Neural cell (in vitro differentiated cells): ENCODE measurements around the gene PBX1. TPM values are rescaled to one million over a fixed set of nuclear protein-coding genes. Genes with fewer than 3 reads are reported as not detected.

ENCODE experiments used
- H2AFZ ChIP-seq: fragments of 200-600, 300-800 bp; sonication (generic), shearing (Covaris generic); 2 replicates; pipeline ENCODE4 v1.6.0; 2014; ENCODE audit warnings: low read depth, mild to moderate bottlenecking, antibody characterized with exemption, low read length, moderate library complexity
- H3F3A ChIP-seq: fragments of 200-600 bp; shearing (Covaris generic); 2 replicates; pipeline ENCODE4 v1.6.1; 2016; ENCODE audit warnings: mild to moderate bottlenecking, moderate library complexity, mixed read lengths, antibody characterized with exemption, low read length; ENCODE audit not compliant: insufficient read depth, poor library complexity, severe bottlenecking
- H3K27ac ChIP-seq: fragments of 200-600, 300-800 bp; sonication (generic), shearing (Covaris generic); 2 replicates; pipeline ENCODE4 v1.5.1; 2014; ENCODE audit warnings: mild to moderate bottlenecking, low read length, moderate library complexity
- H3K27me3 ChIP-seq: fragments of 300-800, 200-600 bp; sonication (generic), shearing (Covaris generic); 2 replicates; pipeline ENCODE4 v1.6.0; 2014; ENCODE audit warnings: mild to moderate bottlenecking, low read depth, low read length, moderate library complexity; ENCODE audit not compliant: insufficient read depth
- H3K36me3 ChIP-seq: fragments of 300-800, 200-600 bp; sonication (generic), shearing (Covaris generic); 2 replicates; pipeline ENCODE4 v1.5.1; 2014; ENCODE audit warnings: mild to moderate bottlenecking, antibody characterized with exemption, low read length, moderate library complexity; ENCODE audit not compliant: insufficient read depth
- H3K4me2 ChIP-seq: fragments of 300-800, 200-600 bp; sonication (generic), shearing (Covaris generic); 2 replicates; pipeline ENCODE4 v1.6.0; 2014; ENCODE audit warnings: mild to moderate bottlenecking, low read length
- H3K4me3 ChIP-seq: fragments of 300-800, 200-600 bp; sonication (generic), shearing (Covaris generic); 2 replicates; pipeline ENCODE4 v1.5.1; 2014; ENCODE audit warnings: mild to moderate bottlenecking, low read length, moderate library complexity
- H3K79me2 ChIP-seq: fragments of 200-600 bp; shearing (Covaris generic); replicated peaks from 2 replicates; pipeline ENCODE4 v1.6.0; 2014; ENCODE audit warnings: mild to moderate bottlenecking, low read length, moderate library complexity; ENCODE audit not compliant: insufficient read depth
- H3K9ac ChIP-seq: fragments of 300-800, 200-600 bp; sonication (generic), shearing (Covaris generic); 2 replicates; pipeline ENCODE4 v1.6.1; 2016; ENCODE audit warnings: mild to moderate bottlenecking, low read length, mixed read lengths
- H3K9me2 ChIP-seq: fragments of 200-600 bp; shearing (Covaris generic); 2 replicates; pipeline ENCODE4 v1.6.1; 2016; ENCODE audit warnings: mild to moderate bottlenecking, low read length, mixed read lengths; ENCODE audit not compliant: insufficient read depth
- H3K9me3 ChIP-seq: fragments of 200-600, 300-800 bp; sonication (generic), shearing (Covaris generic); 2 replicates; pipeline ENCODE4 v1.6.1; 2016; ENCODE audit warnings: mild to moderate bottlenecking, mixed run types, low read length, moderate library complexity, mixed read lengths
- H4K20me1 ChIP-seq: fragments of 200-600 bp; shearing (Covaris generic); 2 replicates; pipeline ENCODE4 v1.6.1; 2016; ENCODE audit warnings: mild to moderate bottlenecking, mixed run types; ENCODE audit not compliant: insufficient read depth
- CTCF ChIP-seq: fragments of 450-650 bp; IDR thresholded peaks from 2 replicates; pipeline ENCODE4 v1.5.1; 2014; ENCODE audit warnings: antibody characterized with exemption, mild to moderate bottlenecking, moderate library complexity; ENCODE audit not compliant: poor library complexity, severe bottlenecking
- EP300 ChIP-seq: fragments of 450-650 bp; conservative IDR thresholded peaks from 2 replicates; pipeline ENCODE4 v1.6.1; 2014; ENCODE audit warnings: antibody characterized with exemption, mild to moderate bottlenecking, moderate library complexity; ENCODE audit not compliant: poor library complexity, severe bottlenecking
- EZH2 ChIP-seq: fragments of 200-600, 300-800 bp; shearing (Covaris generic), sonication (generic); IDR thresholded peaks from 2 replicates; pipeline ENCODE4 v1.6.1; 2014; ENCODE audit warnings: antibody characterized with exemption, low read length, borderline replicate concordance, mild to moderate bottlenecking; ENCODE audit not compliant: insufficient read depth, poor library complexity, severe bottlenecking
- MXI1 ChIP-seq: fragments of 450-650 bp; conservative IDR thresholded peaks from 2 replicates; pipeline ENCODE4 v1.6.1; 2014; ENCODE audit warnings: antibody characterized with exemption, mild to moderate bottlenecking; ENCODE audit not compliant: poor library complexity, severe bottlenecking
- POLR2AphosphoS5 ChIP-seq: IDR thresholded peaks from 2 replicates; pipeline ENCODE4 v1.6.1; 2012
- RAD21 ChIP-seq: fragments of 450-650 bp; conservative IDR thresholded peaks from 2 replicates; pipeline ENCODE4 v1.6.1; 2014; ENCODE audit warnings: antibody characterized with exemption, mild to moderate bottlenecking, moderate library complexity
- REST ChIP-seq: IDR thresholded peaks from 2 replicates; pipeline ENCODE4 v1.6.1; 2012; ENCODE audit warnings: borderline replicate concordance
- SMC3 ChIP-seq: fragments of 450-650 bp; conservative IDR thresholded peaks from 2 replicates; pipeline ENCODE4 v1.6.1; 2014; ENCODE audit warnings: antibody characterized with exemption, mild to moderate bottlenecking, moderate library complexity; ENCODE audit not compliant: poor library complexity
- TAF1 ChIP-seq: IDR thresholded peaks from 2 replicates; pipeline ENCODE4 v1.6.1; 2012; ENCODE audit warnings: low read depth
- polyA plus RNA-seq: library from polyadenylated mRNA; depleted of rRNA; stranded (reverse); fragments of >200 nt; gene quantifications from 2 replicates; pipeline ENCODE4 v1.2.3, GENCODE V29; 2014

The PBX1 gene
- polyA plus RNA-seq, 1 donor from 2014 or later: 42.4 TPM

GRCh38 chr1:164618202-164618564, 59.2 kb downstream of the PBX1 start:
- Histone ChIP-seq H3K9ac (no peak overlapping the region), H3F3A (no peaks in the 10 kb centered on the region), H3K4me2 (no peak overlapping the region), H2AFZ (no peak overlapping the region), H3K79me2 (peaks cover 91% of the 10 kb centered on the region), H4K20me1 (peaks cover 3% of the 10 kb centered on the region), H3K27me3 (no peaks in the 10 kb centered on the region), H3K9me2 (no peaks in the 10 kb centered on the region), H3K9me3 (no peaks in the 10 kb centered on the region), H3K4me3 (no peak overlapping the region), H3K27ac (no peak overlapping the region), H3K36me3 (no peaks in the 10 kb centered on the region)
- TF ChIP-seq POLR2AphosphoS5: no peak

- H3K9me3 ChIP-seq: no peaks in the 10 kb centered on the region
- no peaks in the 10 kb centered on the region for H3K36me3 ChIP-seq
- H3K4me2 ChIP-seq: no peak overlapping the region
- H3K9me2 ChIP-seq: no peaks in the 10 kb centered on the region
- peaks cover 91% of the 10 kb centered on the region for H3K79me2 ChIP-seq
- peaks cover 3% of the 10 kb centered on the region for H4K20me1 ChIP-seq
- TF ChIP-seq CTCF: no peak
- H3K4me3 ChIP-seq: no peak overlapping the region
- no peak overlapping the region for H3K9ac ChIP-seq
- no peak overlapping the region for H3K27ac ChIP-seq
- H2AFZ ChIP-seq: no peak overlapping the region
- H3F3A ChIP-seq: no peaks in the 10 kb centered on the region
- H3K27me3 ChIP-seq: no peaks in the 10 kb centered on the region
Measured at GRCh38 chr1:164619006-164619784, 60.2 kb downstream of the PBX1 start.

GRCh38 chr1:164622068-164622845, 63.3 kb downstream of the PBX1 start:
- no peak overlapping the region for H3K27ac ChIP-seq

More at GRCh38 chr1:164622068-164622845, 63.3 kb downstream of the PBX1 start:
- no peak overlapping the region for H3K4me2 ChIP-seq
- H3K27me3 ChIP-seq: no peaks in the 10 kb centered on the region
- no peaks in the 10 kb centered on the region for H3K36me3 ChIP-seq
- H4K20me1 ChIP-seq: peaks cover 3% of the 10 kb centered on the region
- H3K9ac ChIP-seq: no peak overlapping the region
- no peak overlapping the region for H2AFZ ChIP-seq
- H3K4me3 ChIP-seq: no peak overlapping the region
- no peaks in the 10 kb centered on the region for H3F3A ChIP-seq
- H3K9me2 ChIP-seq: no peaks in the 10 kb centered on the region
- H3K79me2 ChIP-seq: peaks cover 91% of the 10 kb centered on the region
- no peaks in the 10 kb centered on the region for H3K9me3 ChIP-seq
- no peak for TF ChIP-seq TAF1
- no peak for TF ChIP-seq MXI1
- TF ChIP-seq EZH2: no peak
- TF ChIP-seq EP300: no peak
- TF ChIP-seq POLR2AphosphoS5: no peak
- no peak for TF ChIP-seq RAD21
- no peak for TF ChIP-seq CTCF
- no peak for TF ChIP-seq REST
- no peak for TF ChIP-seq SMC3
